ENCODE data around the gene ANKRD11.

The ANKRD11 gene

GRCh38 chr16:89523680-89524344, 33.5 kb upstream of the ANKRD11 start:
- H3K9me3 ChIP-seq (ENCODE audit: control insufficient read depth in 1 of 2, low read length in 2 of 2): no peaks in the 10 kb centered on the region
- no peaks in the 10 kb centered on the region for H3K4me1 ChIP-seq (ENCODE audit: control insufficient read depth in 1 of 2, insufficient read depth in 2 of 2, low read length in 2 of 2)
- peaks cover 59 to 82% of the 10 kb centered on the region in 2 donors for H3K36me3 ChIP-seq (ENCODE audit: control insufficient read depth in 1 of 2, insufficient read depth in 2 of 2, low read length in 2 of 2)
- no peaks in the 10 kb centered on the region for H3K27me3 ChIP-seq (ENCODE audit: low read depth, low read length)
- H3K4me3 ChIP-seq (ENCODE audit: low read depth in 1 of 2, low read length in 2 of 2): no peak overlapping the region
- no peak overlapping the region for H3K27ac ChIP-seq (ENCODE audit: low read length)

- peaks cover 63 to 84% of the 10 kb centered on the region in 2 donors for H3K36me3 ChIP-seq (ENCODE audit: control insufficient read depth in 1 of 2, insufficient read depth in 2 of 2, low read length in 2 of 2)
These were observed 31.9 kb upstream of the ANKRD11 start for GRCh38 chr16:89522287-89522686.

GRCh38 chr16:89519881-89520280, 29.5 kb upstream of the ANKRD11 start:
- Histone ChIP-seq H3K27ac (ENCODE audit: low read length) (no peak overlapping the region), H3K27me3 (ENCODE audit: low read depth, low read length) (no peaks in the 10 kb centered on the region), H3K4me3 (ENCODE audit: low read depth in 1 of 2, low read length in 2 of 2) (no peak overlapping the region), H3K9me3 (ENCODE audit: control insufficient read depth in 1 of 2, low read length in 2 of 2) (no peaks in the 10 kb centered on the region), H3K36me3 (ENCODE audit: control insufficient read depth in 1 of 2, insufficient read depth in 2 of 2, low read length in 2 of 2) (peaks cover 43 to 75% of the 10 kb centered on the region in 2 donors), H3K4me1 (ENCODE audit: control insufficient read depth in 1 of 2, insufficient read depth in 2 of 2, low read length in 2 of 2) (no peaks in the 10 kb centered on the region)

More at GRCh38 chr16:89522287-89522686, 31.9 kb upstream of the ANKRD11 start:
- Histone ChIP-seq H3K9me3 (ENCODE audit: control insufficient read depth in 1 of 2, low read length in 2 of 2) (no peaks in the 10 kb centered on the region), H3K4me1 (ENCODE audit: control insufficient read depth in 1 of 2, insufficient read depth in 2 of 2, low read length in 2 of 2) (no peaks in the 10 kb centered on the region), H3K27ac (ENCODE audit: low read length) (no peak overlapping the region), H3K27me3 (ENCODE audit: low read depth, low read length) (no peaks in the 10 kb centered on the region), H3K4me3 (ENCODE audit: low read depth in 1 of 2, low read length in 2 of 2) (no peak overlapping the region)

- H3K4me3 ChIP-seq (ENCODE audit: low read depth in 1 of 2, low read length in 2 of 2): no peak overlapping the region
- peaks cover 31 to 66% of the 10 kb centered on the region in 2 donors for H3K36me3 ChIP-seq (ENCODE audit: control insufficient read depth in 1 of 2, insufficient read depth in 2 of 2, low read length in 2 of 2)
- H3K4me1 ChIP-seq (ENCODE audit: control insufficient read depth in 1 of 2, insufficient read depth in 2 of 2, low read length in 2 of 2): no peaks in the 10 kb centered on the region
- no peaks in the 10 kb centered on the region for H3K9me3 ChIP-seq (ENCODE audit: control insufficient read depth in 1 of 2, low read length in 2 of 2)
- no peaks in the 10 kb centered on the region for H3K27me3 ChIP-seq (ENCODE audit: low read depth, low read length)
- no peak overlapping the region for H3K27ac ChIP-seq (ENCODE audit: low read length)
These were observed 26.8 kb upstream of the ANKRD11 start for GRCh38 chr16:89517128-89517527.

DNA sequence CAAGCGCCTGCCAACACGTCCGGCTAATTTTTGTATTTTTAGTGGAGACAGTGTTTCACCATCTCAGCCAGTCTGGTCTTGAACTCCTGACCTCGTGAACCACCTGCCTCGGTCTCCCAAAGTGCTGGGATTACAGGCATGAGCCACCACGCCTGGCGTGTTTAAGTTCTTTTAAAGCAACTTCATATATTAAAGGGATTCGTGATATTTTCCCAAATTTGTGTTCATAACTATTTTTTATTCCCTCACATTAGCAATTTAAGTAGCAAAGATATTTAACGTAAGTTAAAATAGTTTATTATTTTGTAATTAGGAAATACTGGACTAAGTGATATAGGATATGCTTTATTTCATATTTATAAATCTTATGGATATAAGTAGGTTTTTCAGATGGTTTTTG, 22.1 kb upstream of the ANKRD11 start:
- Histone ChIP-seq H3K9me3 (ENCODE audit: control insufficient read depth in 1 of 2, low read length in 2 of 2) (no peaks in the 10 kb centered on the region), H3K4me1 (ENCODE audit: control insufficient read depth in 1 of 2, insufficient read depth in 2 of 2, low read length in 2 of 2) (peaks cover 0 to 12% of the 10 kb centered on the region in 2 donors), H3K27ac (ENCODE audit: low read length) (no peak overlapping the region), H3K4me3 (ENCODE audit: low read depth in 1 of 2, low read length in 2 of 2) (no peak overlapping the region), H3K36me3 (ENCODE audit: control insufficient read depth in 1 of 2, insufficient read depth in 2 of 2, low read length in 2 of 2) (peaks cover 17 to 55% of the 10 kb centered on the region in 2 donors), H3K27me3 (ENCODE audit: low read depth, low read length) (no peaks in the 10 kb centered on the region)

DNA sequence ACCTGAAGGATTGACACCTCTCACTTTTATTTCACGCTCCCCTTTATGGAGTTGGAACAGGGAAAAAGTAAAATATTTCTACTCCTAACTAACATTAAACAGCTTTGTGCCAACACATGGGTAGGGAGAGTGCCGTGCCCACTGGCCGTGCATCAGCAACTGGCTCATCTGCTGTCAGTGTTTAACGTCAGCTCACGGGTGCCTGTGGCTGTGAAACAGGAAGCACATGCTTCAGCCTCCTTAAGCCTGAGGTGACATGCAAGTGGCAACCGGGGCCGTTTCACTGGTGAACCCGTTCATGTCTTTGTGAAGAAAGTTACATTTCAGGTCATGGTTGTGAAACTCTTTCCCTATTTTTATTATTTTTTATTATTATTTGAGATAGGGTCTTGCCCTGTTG, 21.0 kb upstream of the ANKRD11 start:
- Histone ChIP-seq H3K9me3 (ENCODE audit: control insufficient read depth in 1 of 2, low read length in 2 of 2) (no peaks in the 10 kb centered on the region), H3K27ac (ENCODE audit: low read length) (no peak overlapping the region), H3K27me3 (ENCODE audit: low read depth, low read length) (no peaks in the 10 kb centered on the region), H3K4me1 (ENCODE audit: control insufficient read depth in 1 of 2, insufficient read depth in 2 of 2, low read length in 2 of 2) (peaks cover 6 to 23% of the 10 kb centered on the region in 2 donors), H3K36me3 (ENCODE audit: control insufficient read depth in 1 of 2, insufficient read depth in 2 of 2, low read length in 2 of 2) (peaks cover 17 to 45% of the 10 kb centered on the region in 2 donors), H3K4me3 (ENCODE audit: low read depth in 1 of 2, low read length in 2 of 2) (no peak overlapping the region)

GRCh38 chr16:89510526-89510925, 20.2 kb upstream of the ANKRD11 start:
- Histone ChIP-seq H3K36me3 (ENCODE audit: control insufficient read depth in 1 of 2, insufficient read depth in 2 of 2, low read length in 2 of 2) (peaks cover 17 to 38% of the 10 kb centered on the region in 2 donors), H3K4me1 (ENCODE audit: control insufficient read depth in 1 of 2, insufficient read depth in 2 of 2, low read length in 2 of 2) (peaks cover 13 to 31% of the 10 kb centered on the region in 2 donors), H3K27ac (ENCODE audit: low read length) (no peak overlapping the region), H3K27me3 (ENCODE audit: low read depth, low read length) (no peaks in the 10 kb centered on the region), H3K4me3 (ENCODE audit: low read depth in 1 of 2, low read length in 2 of 2) (no peak overlapping the region), H3K9me3 (ENCODE audit: control insufficient read depth in 1 of 2, low read length in 2 of 2) (no peaks in the 10 kb centered on the region)

- H3K4me3 ChIP-seq (ENCODE audit: low read depth in 1 of 2, low read length in 2 of 2): peak within 1 kb of the TSS; percentile 91 to 94
- peak within 1 kb of the TSS; percentile 79 for H3K27ac ChIP-seq (ENCODE audit: low read length)
- H3K36me3 ChIP-seq (ENCODE audit: control insufficient read depth in 1 of 2, insufficient read depth in 2 of 2, low read length in 2 of 2): peaks cover 10 to 30% of the 10 kb centered on the region in 2 donors
- no peaks in the 10 kb centered on the region for H3K9me3 ChIP-seq (ENCODE audit: control insufficient read depth in 1 of 2, low read length in 2 of 2)
- H3K27me3 ChIP-seq (ENCODE audit: low read depth, low read length): no peaks in the 10 kb centered on the region
- peaks cover 13 to 31% of the 10 kb centered on the region in 2 donors for H3K4me1 ChIP-seq (ENCODE audit: control insufficient read depth in 1 of 2, insufficient read depth in 2 of 2, low read length in 2 of 2)
These were observed 17.7 kb upstream of the ANKRD11 start, which contains the start of gene SPG7 for GRCh38 chr16:89507834-89508590. Gene SPG7, plus strand, starts transcription at chr16:89508403. Its CDS starts 15 bp downstream, at chr16:89508418.

DNA sequence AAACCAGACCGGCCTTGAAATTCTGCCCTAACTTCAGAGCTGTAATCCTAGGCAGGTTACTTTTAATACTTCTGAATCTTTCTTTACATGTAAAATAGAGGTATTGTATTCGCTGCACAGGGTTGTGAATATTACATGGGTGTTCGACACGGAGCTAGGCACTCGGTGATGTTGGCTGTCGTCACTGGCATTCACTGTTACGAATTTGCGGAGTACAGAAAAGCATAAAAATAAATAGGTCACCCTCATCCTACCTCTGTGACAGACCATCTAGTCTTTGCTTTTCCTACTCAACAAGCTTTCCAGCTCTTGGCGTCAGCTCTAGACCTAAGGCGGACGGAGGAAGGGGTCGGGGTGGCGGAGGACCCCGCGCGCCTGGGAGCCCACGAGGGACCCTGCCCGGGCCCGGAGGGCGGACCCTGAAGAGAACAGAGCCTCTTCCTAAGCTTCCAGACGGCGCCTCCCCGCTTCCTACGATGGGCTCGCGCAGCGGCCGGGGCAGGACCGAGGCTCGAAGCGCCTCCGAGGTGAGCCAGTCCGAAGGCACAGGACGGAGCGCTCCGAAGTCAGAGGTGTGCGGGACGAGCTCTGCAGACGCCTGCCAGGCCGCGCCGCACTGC, 17.0 kb upstream of the ANKRD11 start:
- Histone ChIP-seq H3K4me1 (ENCODE audit: control insufficient read depth in 1 of 2, insufficient read depth in 2 of 2, low read length in 2 of 2) (peaks cover 13 to 31% of the 10 kb centered on the region in 2 donors), H3K36me3 (ENCODE audit: control insufficient read depth in 1 of 2, insufficient read depth in 2 of 2, low read length in 2 of 2) (peaks cover 10 to 24% of the 10 kb centered on the region in 2 donors)

DNA sequence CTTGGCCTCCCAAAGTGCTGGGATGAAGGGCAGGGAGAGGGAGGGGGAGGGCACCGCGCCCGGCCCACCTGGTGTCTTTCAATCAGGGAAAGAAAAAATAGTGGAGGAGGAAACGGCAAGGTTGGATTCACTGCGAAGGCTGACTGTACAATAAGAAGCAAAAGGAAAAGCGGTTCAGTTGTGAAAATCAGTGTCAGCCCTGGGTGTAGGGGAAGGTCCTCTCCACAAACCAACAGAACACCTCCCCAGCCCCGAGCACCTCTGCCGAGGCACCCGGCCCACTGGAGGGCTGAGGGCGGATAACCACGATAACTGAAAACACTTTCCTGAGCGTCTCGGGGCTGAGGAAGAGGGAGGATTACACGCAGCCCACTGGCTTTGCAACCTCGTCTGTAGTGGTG, 16.4 kb upstream of the ANKRD11 start:
- H3K27me3 ChIP-seq (ENCODE audit: low read depth, low read length): no peaks in the 10 kb centered on the region
- H3K27ac ChIP-seq (ENCODE audit: low read length): peak overlapping the region; percentile 63
- H3K4me3 ChIP-seq (ENCODE audit: low read depth in 1 of 2, low read length in 2 of 2): peak overlapping the region; percentile 91 to 94
- peaks cover 10 to 19% of the 10 kb centered on the region in 2 donors for H3K36me3 ChIP-seq (ENCODE audit: control insufficient read depth in 1 of 2, insufficient read depth in 2 of 2, low read length in 2 of 2)
- no peaks in the 10 kb centered on the region for H3K9me3 ChIP-seq (ENCODE audit: control insufficient read depth in 1 of 2, low read length in 2 of 2)
- H3K4me1 ChIP-seq (ENCODE audit: control insufficient read depth in 1 of 2, insufficient read depth in 2 of 2, low read length in 2 of 2): peaks cover 13 to 31% of the 10 kb centered on the region in 2 donors

More for the DNA sequence above, 17.0 kb upstream of the ANKRD11 start:
- Histone ChIP-seq H3K27ac (ENCODE audit: low read length) (peak overlapping the region; percentile 63), H3K27me3 (ENCODE audit: low read depth, low read length) (no peaks in the 10 kb centered on the region), H3K4me3 (ENCODE audit: low read depth in 1 of 2, low read length in 2 of 2) (peak overlapping the region; percentile 91 to 94), H3K9me3 (ENCODE audit: control insufficient read depth in 1 of 2, low read length in 2 of 2) (no peaks in the 10 kb centered on the region)

- Histone ChIP-seq H3K36me3 (ENCODE audit: control insufficient read depth in 1 of 2, insufficient read depth in 2 of 2, low read length in 2 of 2) (peaks cover 5 to 15% of the 10 kb centered on the region in 2 donors), H3K9me3 (ENCODE audit: control insufficient read depth in 1 of 2, low read length in 2 of 2) (no peaks in the 10 kb centered on the region), H3K27me3 (ENCODE audit: low read depth, low read length) (no peaks in the 10 kb centered on the region), H3K4me3 (ENCODE audit: low read depth in 1 of 2, low read length in 2 of 2) (no peak overlapping the region), H3K27ac (ENCODE audit: low read length) (peak overlapping the region; percentile 88), H3K4me1 (ENCODE audit: control insufficient read depth in 1 of 2, insufficient read depth in 2 of 2, low read length in 2 of 2) (peaks cover 13 to 31% of the 10 kb centered on the region in 2 donors)
These were observed 15.7 kb upstream of the ANKRD11 start for GRCh38 chr16:89506113-89506504.

Measured in muscle layer of duodenum (tissue), 2 donors.